ENCODE measurements around the gene BEGAIN. TPM values are rescaled to one million over a fixed set of nuclear protein-coding genes. Genes with fewer than 3 reads are reported as not detected.

The BEGAIN gene
- total and polyA plus RNA-seq, 2 of the 8 experiments (the other 6 are each of a cell fraction or from before 2014, with no cell fraction given) = 2.9 to 3.0 TPM

- Histone ChIP-seq H4K91ac (replicated peaks; ENCODE audit: insufficient read length, low read length) (no peak overlapping the region), H3K9me3 (ENCODE audit: insufficient read depth in 2 of 2, low read depth in 1 of 2, low read length in 1 of 2) (no peaks in the 10 kb centered on the region), H3K79me2 (ENCODE audit: control insufficient read depth in 1 of 2, insufficient read depth in 2 of 2, low read length in 2 of 2) (no peaks in the 10 kb centered on the region), H3K23me2 (ENCODE audit: low read depth, low read length) (no peaks in the 10 kb centered on the region), H2BK5ac (ENCODE audit: low read depth, low read length) (no peak overlapping the region), H4K20me1 (replicated peaks in 1 of 2; ENCODE audit: control insufficient read depth in 1 of 2, insufficient read depth in 2 of 2, low read length in 2 of 2) (no peaks in the 10 kb centered on the region), H3K23ac (ENCODE audit: insufficient read length) (no peak overlapping the region), H2BK15ac (ENCODE audit: low read length) (no peak overlapping the region), H3K4me2 (ENCODE audit: insufficient read depth in 1 of 2, low read depth in 2 of 2, low read length in 2 of 2) (no peak overlapping the region), H4K8ac (ENCODE audit: extremely low read depth, insufficient read depth, low read length) (no peak overlapping the region), H3K56ac (replicated peaks; ENCODE audit: insufficient read length, low read depth, low read length) (no peak overlapping the region), H3K79me1 (ENCODE audit: low read depth, low read length) (no peaks in the 10 kb centered on the region), H2BK12ac (ENCODE audit: low read depth, low read length) (no peak overlapping the region), H3K18ac (ENCODE audit: extremely low read depth, low read length) (no peak overlapping the region), H4K5ac (ENCODE audit: insufficient read length, low read depth, low read length) (no peak overlapping the region), H2BK20ac (ENCODE audit: low read length) (no peak overlapping the region), H3K36me3 (ENCODE audit: control insufficient read depth in 2 of 4, insufficient read depth in 4 of 4, low read length in 3 of 4) (no peaks in the 10 kb centered on the region), H2BK120ac (replicated peaks; ENCODE audit: low read depth, low read length) (no peak overlapping the region), H3K14ac (ENCODE audit: insufficient read length) (no peak overlapping the region), H3K4me1 (replicated peaks in 1 of 4; ENCODE audit: control insufficient read depth in 3 of 4, insufficient read depth in 4 of 4, low read length in 3 of 4) (no peaks in the 10 kb centered on the region; a peak in 1 of 7 replicates), H3K27me3 (replicated peaks in 1 of 4; ENCODE audit: control insufficient read depth in 3 of 4, extremely low read depth in 1 of 4, insufficient read depth in 3 of 4, low read length in 3 of 4) (no peaks in the 10 kb centered on the region; a peak in 2 of 7 replicates), H2AK5ac (ENCODE audit: low read depth, low read length) (no peak overlapping the region), H3K27ac (ENCODE audit: low read depth, low read length) (no peak overlapping the region), H2AFZ (ENCODE audit: low read length) (no peak overlapping the region), H3K9ac (replicated peaks in 1 of 4; ENCODE audit: extremely low read depth in 1 of 4, low read depth in 3 of 4, low read length in 3 of 4) (no peak overlapping the region), H3K4ac (replicated peaks; ENCODE audit: insufficient read length, low read depth, low read length) (no peak overlapping the region), H3K4me3 (ENCODE audit: extremely low read depth in 1 of 4, insufficient read depth in 2 of 4, low read depth in 3 of 4, low read length in 4 of 4) (no peak overlapping the region)
- CTCF ChIA-PET (ENCODE audit: partially characterized antibody) = no interaction called here
- 92% methylated on average over 14 of the region's 14 CpGs; no CpG with 5 or more reads in 1 of the 2 experiments for WGBS, 2 experiments (ENCODE audit: extremely low coverage in 1 of 2, insufficient coverage in 1 of 2, insufficient read length in 1 of 2, insufficient replicate concordance in 2 of 2, low coverage in 1 of 2, low lambda C conversion rate in 2 of 2, missing lambda C conversion rate in 1 of 2)
- TF ChIP-seq KDM5A (IDR thresholded peaks at IDR 0.05; ENCODE audit: low read length) (no peak), POU5F1 (IDR thresholded peaks at IDR 0.05; ENCODE audit: low read depth, low read length) (no peak), ATF2 (IDR thresholded peaks at IDR 0.05; ENCODE audit: low read length) (no peak), SP1 (IDR thresholded peaks at IDR 0.05; ENCODE audit: low read depth, low read length) (no peak), TCF12 (IDR thresholded peaks at IDR 0.05; ENCODE audit: low read depth, low read length) (no peak), SRF (IDR thresholded peaks at IDR 0.05; ENCODE audit: low read depth, low read length) (no peak), CHD1 (IDR thresholded peaks at IDR 0.05; ENCODE audit: low read depth, low read length) (no peak), JUN (IDR thresholded peaks at IDR 0.05; ENCODE audit: low read depth, low read length) (no peak), E2F6 (IDR thresholded peaks at IDR 0.05) (no peak), POLR2A (IDR thresholded peaks at IDR 0.05; ENCODE audit: control extremely low read depth in 1 of 2, low read depth in 2 of 2, low read length in 2 of 2) (no peak)
- FAIRE-seq (no peak), DNase-seq (ENCODE audit: low read depth in 1 of 2, low spot score in 2 of 2) (no peak)
- POLR2A ChIA-PET (ENCODE audit: partially characterized antibody) = no interaction called here
Observed at GRCh38 chr14:100610511-100611217, 23.4 kb upstream of the BEGAIN start.

Measured in H1 (cell line).